GM18505 (cell line): Measurements from ENCODE around the gene CAMK4.

Experiments used
- ATAC-seq: cut with Tn5 transposase; IDR thresholded peaks from one replicate; pipeline ENCODE4 v1.9.1; 2021; ENCODE audit not compliant: unreplicated experiment
- POLR2A ChIP-seq: IDR thresholded peaks from 4 replicates; pipeline ENCODE4 v1.6.1; 2011; ENCODE audit warnings: borderline replicate concordance; ENCODE audit not compliant: insufficient read depth, insufficient read length; ENCODE audit errors: extremely low read depth

Gene CAMK4

DNA sequence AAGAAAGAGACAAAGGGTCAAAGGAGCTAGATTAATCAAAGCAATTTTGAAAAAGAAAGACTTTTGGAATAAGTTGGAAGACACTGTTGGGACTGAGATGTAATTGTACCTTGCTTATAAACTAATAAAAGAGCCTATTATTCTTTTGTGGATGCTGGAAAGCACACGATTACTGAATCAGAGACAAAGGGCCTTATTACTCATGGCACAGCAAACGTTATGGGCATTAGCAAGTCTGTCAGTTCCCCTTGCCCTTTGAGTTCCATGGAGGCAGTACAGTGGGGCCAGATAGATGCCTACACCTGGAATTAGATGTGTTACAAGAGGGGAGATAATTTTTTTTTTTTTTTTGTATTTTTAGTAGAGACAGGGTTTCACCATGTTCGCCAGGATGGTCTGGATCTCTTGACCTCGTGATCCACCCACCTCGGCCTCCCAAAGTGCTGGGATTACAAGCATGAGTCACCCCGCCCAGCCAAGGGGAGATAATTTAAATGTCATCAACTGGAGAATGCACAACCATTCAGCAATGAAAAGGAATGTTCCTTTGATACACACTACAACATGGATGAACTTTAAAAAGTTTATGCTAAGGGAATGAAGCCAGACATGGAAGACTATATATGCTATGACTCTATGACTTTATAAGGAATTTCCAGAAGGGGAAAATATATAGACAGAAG is 159.2 kb downstream of the CAMK4 start:
- no peak for ATAC-seq
- no peak for TF ChIP-seq POLR2A

GRCh38 chr5:111384220-111384619 is 160.0 kb downstream of the CAMK4 start:
- TF ChIP-seq POLR2A: no peak
- ATAC-seq: no peak

DNA sequence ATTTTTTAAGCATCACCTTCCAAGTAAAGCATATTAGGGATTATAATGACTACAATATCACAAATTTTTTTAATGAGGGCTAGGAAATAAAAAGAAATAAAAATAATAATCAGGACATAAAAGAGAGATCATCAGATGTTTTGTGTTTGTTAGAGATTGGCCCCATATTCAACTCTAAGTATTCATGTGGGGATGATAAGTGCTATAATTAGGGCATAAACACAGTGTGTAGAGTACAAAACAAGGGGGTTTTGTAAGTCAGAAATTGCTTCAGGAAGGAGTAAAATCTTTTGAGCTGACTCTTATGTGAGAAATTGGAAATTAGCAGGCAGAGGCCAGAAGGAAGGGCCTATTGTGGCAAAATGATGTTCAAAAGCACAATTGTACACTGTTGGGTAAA is 160.9 kb downstream of the CAMK4 start:
- no peak for TF ChIP-seq POLR2A
- ATAC-seq: no peak

DNA sequence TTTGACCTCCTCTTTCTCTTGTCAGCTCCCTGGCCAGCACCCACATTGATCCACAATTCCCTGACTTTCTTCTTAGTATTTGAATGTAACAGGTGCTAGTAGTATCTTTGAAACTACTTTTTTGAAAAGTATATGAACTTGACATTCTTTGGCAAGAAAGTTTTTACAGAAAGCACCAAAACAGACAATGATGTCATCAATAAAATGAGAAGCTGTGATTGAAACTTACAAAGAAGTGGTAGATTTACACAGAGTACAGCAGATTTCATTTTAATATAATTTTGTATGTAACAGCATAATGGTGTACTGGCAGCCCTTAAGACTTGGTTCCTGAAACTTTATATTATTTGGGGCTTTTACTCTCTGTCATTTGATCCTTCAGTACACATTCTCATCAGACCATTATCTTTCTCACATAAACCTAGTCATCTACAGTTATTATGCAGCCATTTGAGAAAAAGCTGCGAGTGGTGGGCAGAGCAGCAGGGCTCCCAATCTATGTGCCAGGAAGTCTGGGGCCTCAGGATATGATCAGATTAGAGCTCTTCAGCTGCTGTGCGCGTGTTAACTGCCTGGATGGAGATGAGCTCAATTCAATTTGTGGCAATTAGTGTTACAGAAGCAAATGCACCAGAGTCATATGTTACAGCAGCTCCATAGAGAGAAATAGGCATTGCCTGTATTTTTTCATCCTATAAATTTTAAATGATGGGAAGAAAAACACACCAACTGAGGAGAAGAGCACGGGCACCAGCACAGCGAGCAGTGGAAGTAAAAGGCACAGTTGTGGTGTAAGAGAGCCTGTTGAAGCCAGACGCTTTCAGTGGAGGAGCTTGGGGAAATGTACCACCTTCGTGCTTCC is 162.0 kb downstream of the CAMK4 start:
- no peak for TF ChIP-seq POLR2A
- no peak for ATAC-seq

DNA sequence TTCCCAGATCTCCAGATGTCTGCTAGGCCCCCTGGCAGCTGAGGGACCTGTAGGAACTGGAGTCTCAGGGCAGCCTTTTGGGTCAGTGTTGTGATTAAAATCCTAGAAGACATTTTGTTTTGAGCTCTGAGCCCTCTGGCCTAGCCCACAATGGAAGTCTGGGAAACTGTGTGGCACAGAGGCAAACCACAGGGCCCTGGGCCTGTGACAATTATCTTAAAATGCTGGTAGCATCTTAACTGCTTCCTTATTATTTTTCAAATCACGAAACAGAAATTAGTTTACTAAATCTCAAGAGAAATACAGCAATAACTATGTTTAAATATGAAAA is 162.6 kb downstream of the CAMK4 start:
- ATAC-seq: no peak
- TF ChIP-seq POLR2A: no peak

- ATAC-seq: no peak
Observed at GRCh38 chr5:111387361-111387760, 163.2 kb downstream of the CAMK4 start.

DNA sequence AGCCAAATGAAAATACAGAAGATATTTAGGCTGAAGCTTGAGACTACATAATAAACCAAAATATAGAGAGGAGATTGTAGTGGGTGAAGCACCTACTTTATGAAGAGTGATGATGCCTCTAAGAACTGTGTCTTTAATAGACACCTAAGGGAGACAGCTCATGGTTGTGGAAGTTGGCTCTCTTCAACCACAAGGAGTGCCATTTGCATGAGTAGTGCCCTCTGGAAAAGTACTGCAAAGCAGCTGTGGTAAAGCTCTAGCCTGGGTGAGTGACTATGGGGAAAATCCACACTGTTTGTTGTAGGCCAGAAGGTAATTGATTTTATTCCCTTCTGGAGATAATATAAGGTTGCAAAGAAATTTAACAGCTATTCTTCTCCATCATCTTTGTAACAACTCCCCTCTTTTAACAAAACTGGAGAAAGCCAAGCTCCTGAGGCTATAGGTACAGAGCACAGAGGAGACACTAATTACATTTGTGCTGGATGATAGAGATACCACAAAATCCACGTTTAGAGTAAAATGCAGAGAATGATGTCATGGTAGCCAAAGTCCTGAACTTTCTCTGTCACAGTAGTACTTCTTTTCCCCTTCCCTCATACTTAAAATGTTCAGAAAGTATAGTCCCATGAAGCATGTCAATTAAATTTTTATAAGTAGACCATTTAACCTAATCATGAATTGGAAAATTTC is 165.4 kb downstream of the CAMK4 start:
- no peak for ATAC-seq

More at GRCh38 chr5:111387361-111387760, 163.2 kb downstream of the CAMK4 start:
- no peak for TF ChIP-seq POLR2A

DNA sequence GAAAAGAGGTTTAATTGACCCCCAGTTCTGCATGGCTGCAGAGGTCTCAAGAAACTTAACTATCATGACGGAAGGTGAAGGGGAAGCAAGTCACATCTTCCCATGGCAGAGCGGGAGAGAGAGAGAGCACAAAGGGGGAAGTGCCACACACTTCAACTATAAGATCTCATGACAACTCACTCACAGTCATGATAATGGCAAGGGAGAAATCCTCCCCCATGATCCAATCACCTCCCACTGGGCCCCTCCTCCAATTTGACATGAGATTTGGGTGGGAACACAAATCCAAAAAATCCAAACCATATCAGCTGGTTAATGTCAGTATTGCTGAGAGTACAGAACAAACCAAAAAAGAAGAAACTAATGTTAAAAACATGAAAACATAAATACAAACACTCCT is 168.0 kb downstream of the CAMK4 start:
- no peak for ATAC-seq
- no peak for TF ChIP-seq POLR2A

More for the DNA sequence above, 165.4 kb downstream of the CAMK4 start:
- no peak for TF ChIP-seq POLR2A

DNA sequence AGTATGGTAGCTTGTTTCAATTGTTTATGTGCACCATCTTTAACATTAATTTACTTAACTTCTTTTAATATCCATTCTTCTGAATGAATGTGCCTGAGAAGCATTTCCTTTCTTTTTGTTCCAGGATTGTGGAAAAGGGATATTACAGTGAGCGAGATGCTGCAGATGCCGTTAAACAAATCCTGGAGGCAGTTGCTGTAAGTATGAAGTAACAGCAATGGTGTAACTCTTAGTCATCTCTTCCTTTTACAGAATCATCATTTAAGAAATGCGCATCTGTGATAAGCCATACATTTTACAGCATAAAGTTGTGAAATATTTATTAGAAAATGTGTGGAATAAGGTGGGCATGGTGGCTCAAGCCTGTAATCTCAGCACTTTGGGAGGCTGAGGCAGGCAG is 170.4 kb downstream of the CAMK4 start:
- ATAC-seq: no peak

DNA sequence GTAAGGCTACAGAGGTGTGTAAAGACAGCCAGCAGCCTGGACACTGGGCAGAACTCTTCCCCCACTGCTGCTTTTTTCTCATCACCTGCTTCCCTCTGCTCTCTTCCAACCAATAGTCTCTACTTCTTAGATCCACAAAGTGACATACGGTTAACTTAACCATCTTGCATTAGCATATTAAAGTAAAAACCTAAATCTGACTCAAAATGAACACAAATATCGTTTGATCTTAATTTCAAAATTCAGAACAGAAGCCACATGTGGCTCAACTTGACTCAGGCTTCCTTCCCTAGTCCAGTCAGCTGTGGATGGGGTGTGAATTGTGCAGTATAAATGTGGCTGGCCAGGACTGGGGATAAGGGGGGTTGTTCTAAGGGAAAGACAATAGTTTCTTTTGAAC is 173.8 kb downstream of the CAMK4 start:
- TF ChIP-seq POLR2A: no peak
- no peak for ATAC-seq

More for the DNA sequence above, 170.4 kb downstream of the CAMK4 start:
- TF ChIP-seq POLR2A: no peak

DNA sequence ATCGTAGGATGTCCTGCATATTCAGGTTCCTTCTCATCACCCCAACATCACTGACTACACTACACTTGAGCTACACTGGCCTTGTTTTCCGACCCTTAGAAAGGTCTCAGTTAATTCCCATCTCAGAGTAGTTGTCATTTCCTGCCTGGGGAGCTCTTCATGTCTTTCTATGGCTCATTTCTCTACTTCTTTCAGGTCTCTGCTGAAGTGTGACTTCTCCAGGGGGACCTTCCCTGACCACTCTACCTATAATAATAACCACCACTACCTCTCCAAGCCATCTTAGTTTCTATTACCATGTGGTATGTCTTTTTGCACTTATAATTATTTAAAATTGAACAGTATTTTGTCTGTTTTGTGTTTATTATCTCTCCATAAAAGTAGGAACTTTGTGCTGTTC is 174.9 kb downstream of the CAMK4 start:
- ATAC-seq: no peak
- TF ChIP-seq POLR2A: no peak

DNA sequence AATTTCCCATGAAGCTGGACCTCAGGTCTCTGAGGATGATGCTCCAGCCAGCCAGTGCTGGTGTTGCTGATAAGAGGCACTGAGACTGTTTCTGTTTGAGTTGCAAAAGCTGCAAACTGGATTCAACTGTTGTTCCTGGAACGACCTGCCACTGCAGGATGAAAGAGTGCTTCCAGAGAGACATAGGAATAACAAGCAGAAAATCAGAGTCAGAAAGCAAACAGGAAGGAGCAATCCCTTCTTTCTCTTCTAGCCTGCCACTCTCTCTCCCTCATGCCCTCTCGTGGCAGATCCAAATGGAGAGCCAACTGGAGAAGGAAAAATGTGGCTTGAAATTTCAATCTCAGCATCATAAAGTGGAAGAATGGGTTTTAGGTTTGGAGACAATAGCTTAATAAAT is 177.7 kb downstream of the CAMK4 start:
- no peak for ATAC-seq
- no peak for TF ChIP-seq POLR2A

GRCh38 chr5:111404270-111404769 is 180.1 kb downstream of the CAMK4 start:
- ATAC-seq: no peak
- no peak for TF ChIP-seq POLR2A
